Upper lobe of left lung (tissue), 6 donors: ENCODE measurements around the gene PARP11. TPM values are rescaled to one million over a fixed set of nuclear protein-coding genes. Genes with fewer than 3 reads are reported as not detected.

ENCODE experiments used
- ATAC-seq, 2 donors: fragments of 200-7000 bp; cut with Tn5 transposase; one replicate each; pipeline ENCODE4 v1.9.1; 2022; ENCODE audit warnings: mild to moderate bottlenecking in 2 of 2, moderate library complexity in 2 of 2; ENCODE audit not compliant: low FRiP score in 2 of 2
- DNase-seq, 2 donors: peaks; one replicate each; pipeline ENCODE4 v3.0.0-alpha.2; 2019 to 2020
- H3K27ac ChIP-seq, 4 donors: fragments of 200-600 bp; sonication (generic); one replicate each; pipeline ENCODE4 v1.5.1; 2016 to 2019
- H3K27me3 ChIP-seq, 4 donors: fragments of 200-600 bp; sonication (generic); one replicate each; pipeline ENCODE4 v1.5.1; 2017 to 2019
- H3K36me3 ChIP-seq, 4 donors: fragments of 200-600 bp; sonication (generic); one replicate each; pipeline ENCODE4 v1.5.1; 2016 to 2019
- H3K4me1 ChIP-seq, 4 donors: fragments of 200-600 bp; sonication (generic); one replicate each; pipeline ENCODE4 v1.5.1; 2018 to 2019
- H3K4me3 ChIP-seq, 4 donors: fragments of 200-600 bp; sonication (generic); one replicate each; pipeline ENCODE4 v1.5.1; 2017 to 2019; ENCODE audit warnings: mild to moderate bottlenecking in 2 of 4, moderate library complexity in 1 of 4
- H3K9me3 ChIP-seq, 4 donors: fragments of 200-600 bp; sonication (generic); one replicate each; pipeline ENCODE4 v1.5.1; 2018 to 2019
- CTCF ChIP-seq, 6 experiments: fragments of 450-650 bp in 4 of 6; fragments of 200-600 bp in 2 of 6; sonication (generic) in 2 of 6; IDR thresholded peaks; one replicate each; pipeline ENCODE4 v1.5.1; 2016 to 2019; ENCODE audit warnings: antibody characterized with exemption in 6 of 6
- EP300 ChIP-seq, 4 donors: sonication (generic); formaldehyde crosslinking; IDR thresholded peaks; one replicate each; pipeline ENCODE4 v1.5.1; 2017; ENCODE audit warnings: antibody characterized with exemption in 4 of 4, control low read depth in 2 of 4
- POLR2A ChIP-seq, 4 donors: fragments of 450-650 bp; IDR thresholded peaks; one replicate each; pipeline ENCODE4 v1.5.1; 2016 to 2017; ENCODE audit warnings: antibody characterized with exemption in 4 of 4, mild to moderate bottlenecking in 2 of 4
- POLR2AphosphoS5 ChIP-seq, 2 donors: sonication (generic); formaldehyde crosslinking; IDR thresholded peaks; one replicate each; pipeline ENCODE4 v1.5.1; 2017; ENCODE audit warnings: antibody characterized with exemption in 2 of 2
- WGBS, 2 donors: methylation state at CpG; one replicate each; pipeline ENCODE4 v1.1.5; 2017 to 2018; 5-methylcytosine and 5-hydroxymethylcytosine counted together
- total RNA-seq, 6 donors: library from RNA; depleted of rRNA in 4 of 6; stranded (reverse); fragments of >200 nt in 4 of 6; gene quantifications; one replicate each; pipeline versions ENCODE4 v1.1.0 to v1.2.1, GENCODE V29; 2016 to 2021
- donor health status: DM: no; HTN: no; CAD: no; lungs with moderate emphysema.
- donor health status: DM: no; HTN: yes; CAD: no; lungs with severe emphysema.

The PARP11 gene
- total RNA-seq, 6 donors from 2014 or later, result 3.8 to 10.8 (median 8.5) TPM

DNA sequence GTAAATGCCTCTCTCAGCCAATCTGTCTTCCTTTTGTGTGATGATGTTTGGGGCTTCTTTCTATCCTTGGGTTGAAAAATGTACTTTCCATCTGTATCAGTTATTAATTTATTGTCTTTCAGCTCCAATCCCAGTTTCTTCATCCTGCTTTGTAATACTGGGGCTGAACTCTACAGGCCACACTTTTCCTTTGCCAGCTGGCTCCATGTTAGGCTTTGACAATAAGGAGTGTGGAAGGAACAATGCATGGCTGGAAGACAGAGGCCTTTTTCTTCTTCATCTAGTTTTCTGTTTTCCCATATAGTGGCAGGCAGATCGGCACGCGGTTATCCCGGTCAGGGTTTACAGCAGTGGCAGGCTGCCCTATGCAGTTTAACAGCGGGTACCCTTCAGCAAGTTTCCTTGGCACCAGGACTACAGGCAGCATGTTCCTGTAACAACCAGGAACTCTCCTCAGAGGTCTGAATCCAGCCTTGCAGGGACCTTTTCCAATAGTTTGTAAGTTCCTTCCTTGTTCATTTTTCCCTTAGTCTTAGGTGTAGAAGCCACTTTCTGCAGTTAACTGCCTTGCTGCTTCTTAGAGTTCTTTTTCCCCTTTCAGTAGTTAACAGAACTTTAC, 81.8 kb downstream of the PARP11 start:
- ATAC-seq (no peak), DNase-seq (no peak)
- H3K36me3 ChIP-seq, result no peaks in the 10 kb centered on the region
- no peaks in the 10 kb centered on the region for H3K4me1 ChIP-seq
- no peak overlapping the region for H3K27ac ChIP-seq
- no peak overlapping the region for H3K4me3 ChIP-seq
- WGBS, 2 donors, result 82 to 93% methylated on average over 5 of the region's 5 CpGs
- H3K27me3 ChIP-seq, result no peaks in the 10 kb centered on the region
- TF ChIP-seq CTCF (IDR thresholded peaks at IDR 0.05) (no peak), EP300 (IDR thresholded peaks at IDR 0.05) (no peak), POLR2A (IDR thresholded peaks at IDR 0.05) (no peak), POLR2AphosphoS5 (IDR thresholded peaks at IDR 0.05) (no peak)
- H3K9me3 ChIP-seq, result no peaks in the 10 kb centered on the region

- no peak overlapping the region for H3K27ac ChIP-seq
- no peak overlapping the region for H3K4me3 ChIP-seq
- no peaks in the 10 kb centered on the region for H3K9me3 ChIP-seq
- H3K27me3 ChIP-seq, result no peaks in the 10 kb centered on the region
- H3K36me3 ChIP-seq, result no peaks in the 10 kb centered on the region
- WGBS, 2 donors, result 84 to 89% methylated on average over 2 of the region's 2 CpGs
- ATAC-seq, result no peak
- TF ChIP-seq CTCF (IDR thresholded peaks at IDR 0.05) (no peak), POLR2AphosphoS5 (IDR thresholded peaks at IDR 0.05) (no peak), EP300 (IDR thresholded peaks at IDR 0.05) (no peak), POLR2A (IDR thresholded peaks at IDR 0.05) (no peak)
- H3K4me1 ChIP-seq, result no peaks in the 10 kb centered on the region
- DNase-seq, result no peak
Observed at GRCh38 chr12:3790642-3791041, 82.6 kb downstream of the PARP11 start.

GRCh38 chr12:3789838-3790237, 83.4 kb downstream of the PARP11 start:
- Histone ChIP-seq H3K27ac (no peak overlapping the region), H3K4me1 (no peaks in the 10 kb centered on the region), H3K36me3 (no peaks in the 10 kb centered on the region), H3K27me3 (no peaks in the 10 kb centered on the region), H3K9me3 (no peaks in the 10 kb centered on the region), H3K4me3 (no peak overlapping the region)
- WGBS, 2 donors, result 88 to 91% methylated on average over 1 of the region's 1 CpG
- DNase-seq, result no peak
- no peak for TF ChIP-seq CTCF (IDR thresholded peaks at IDR 0.05)
- no peak for TF ChIP-seq POLR2A (IDR thresholded peaks at IDR 0.05)
- no peak for TF ChIP-seq POLR2AphosphoS5 (IDR thresholded peaks at IDR 0.05)
- TF ChIP-seq EP300 (IDR thresholded peaks at IDR 0.05), result no peak
- no peak for ATAC-seq

GRCh38 chr12:3777206-3777809, 95.9 kb downstream of the PARP11 start:
- Histone ChIP-seq H3K27me3 (no peaks in the 10 kb centered on the region), H3K4me1 (no peaks in the 10 kb centered on the region), H3K27ac (no peak overlapping the region), H3K4me3 (no peak overlapping the region), H3K9me3 (no peaks in the 10 kb centered on the region), H3K36me3 (no peaks in the 10 kb centered on the region)
- peak in 1 of 2 donors; percentile 73 for ATAC-seq
- no peak for DNase-seq
- 63 to 70% methylated on average over 3 of the region's 3 CpGs for WGBS, 2 donors
- peak; percentile 32 to 62 (median 53) for TF ChIP-seq CTCF (IDR thresholded peaks at IDR 0.05)
- no peak for TF ChIP-seq EP300 (IDR thresholded peaks at IDR 0.05)
